ENCODE data around the gene MARCHF9.

The MARCHF9 gene

GRCh38 chr12:57724003-57724935 is 30.6 kb upstream of the MARCHF9 start:
- DNase-seq = no peak

GRCh38 chr12:57724936-57725740 is 29.8 kb upstream of the MARCHF9 start:
- no peak for DNase-seq

GRCh38 chr12:57725851-57726150 is 29.1 kb upstream of the MARCHF9 start:
- DNase-seq = no peak

DNA sequence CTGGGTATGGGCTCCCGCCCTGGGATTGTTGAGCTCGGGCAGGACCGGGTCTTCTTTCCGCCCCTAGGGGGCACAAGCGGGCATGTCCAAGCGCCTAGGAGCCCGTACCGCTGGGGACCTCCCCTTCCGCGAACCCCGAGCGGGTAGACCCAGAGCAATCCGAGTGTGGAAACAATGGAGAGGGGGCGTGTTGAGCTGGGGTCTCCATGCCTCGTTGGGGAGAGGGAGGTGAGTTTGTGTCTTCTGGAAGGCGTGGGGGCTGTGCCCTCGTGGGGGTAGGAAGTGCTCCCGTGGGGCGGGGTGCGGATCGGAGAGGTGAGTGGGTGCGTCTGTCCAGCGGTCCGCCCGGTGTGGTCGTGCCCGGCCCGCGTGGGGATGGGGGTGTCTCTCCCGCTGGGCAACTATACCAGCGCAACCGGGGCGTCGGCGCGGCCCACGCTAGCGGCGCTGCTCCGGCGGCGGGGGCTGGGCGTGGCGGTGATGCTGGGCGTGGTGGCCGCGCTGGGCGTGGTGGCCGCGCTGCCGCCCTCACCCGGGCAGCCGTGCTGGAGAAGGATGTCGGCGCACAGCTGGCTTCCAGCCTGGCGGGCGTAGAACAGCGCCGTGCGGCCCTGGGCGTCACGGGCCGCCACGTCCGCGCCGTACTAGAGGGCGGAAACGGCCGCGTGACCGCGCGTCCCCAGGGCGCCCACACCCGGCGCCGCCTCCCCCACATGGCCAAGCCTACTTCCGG is 28.6 kb upstream of the MARCHF9 start:
- peak in 1 of 2 donors; percentile 9 for DNase-seq

- no peak for DNase-seq
Measured at GRCh38 chr12:57726884-57727757, 27.8 kb upstream of the MARCHF9 start.

GRCh38 chr12:57727758-57728395 is 27.0 kb upstream of the MARCHF9 start:
- DNase-seq = no peak

DNA sequence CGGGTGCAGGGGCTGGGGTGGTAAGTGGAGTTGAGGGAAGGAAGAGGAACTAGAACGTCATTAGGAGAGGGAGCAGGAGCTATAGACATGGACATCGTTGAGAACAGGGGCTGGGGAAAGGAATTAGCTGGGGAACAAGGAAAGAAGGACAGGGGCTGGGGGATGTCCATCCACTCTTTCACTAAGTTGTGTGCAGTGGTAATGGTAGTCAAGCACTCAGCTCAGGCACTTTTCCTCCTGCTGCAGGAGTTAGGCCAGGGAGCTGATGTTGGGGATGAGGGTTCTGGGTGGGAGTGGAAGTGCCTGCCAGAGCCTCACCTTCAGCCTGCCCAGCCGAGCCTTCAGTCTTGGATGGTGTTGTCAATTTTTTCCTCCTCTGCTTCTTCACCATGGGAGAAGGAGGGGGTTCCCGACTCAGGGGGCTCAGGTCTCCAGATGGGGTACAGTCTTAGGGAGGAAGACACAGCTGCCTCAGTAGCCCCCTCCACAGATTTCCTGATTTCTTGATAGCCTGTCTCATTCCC is 25.5 kb upstream of the MARCHF9 start:
- DNase-seq = no peak

- no peak for DNase-seq
Measured at GRCh38 chr12:57730336-57731067, 24.4 kb upstream of the MARCHF9 start.

GRCh38 chr12:57731411-57732080 is 23.4 kb upstream of the MARCHF9 start:
- DNase-seq = no peak

DNA sequence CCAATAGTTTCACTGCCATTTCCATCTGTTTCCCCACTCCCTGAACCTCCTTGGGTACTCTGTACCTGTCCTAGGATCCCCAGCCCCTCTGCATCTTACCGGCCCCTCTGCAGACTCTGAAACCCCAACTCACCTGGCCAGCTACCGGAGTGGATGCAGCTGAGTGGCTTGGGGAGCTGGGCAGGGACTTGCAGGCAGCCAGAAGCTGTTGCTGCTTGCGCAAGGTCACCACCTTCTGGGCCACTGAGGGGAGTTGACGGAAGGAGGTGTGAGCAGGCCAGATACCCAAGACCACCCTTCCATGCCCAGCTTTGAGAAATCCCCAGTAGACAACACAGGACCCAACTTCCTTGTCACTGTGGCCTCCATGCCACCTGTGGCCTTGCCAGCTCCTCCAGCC is 22.6 kb upstream of the MARCHF9 start:
- DNase-seq = no peak

DNA sequence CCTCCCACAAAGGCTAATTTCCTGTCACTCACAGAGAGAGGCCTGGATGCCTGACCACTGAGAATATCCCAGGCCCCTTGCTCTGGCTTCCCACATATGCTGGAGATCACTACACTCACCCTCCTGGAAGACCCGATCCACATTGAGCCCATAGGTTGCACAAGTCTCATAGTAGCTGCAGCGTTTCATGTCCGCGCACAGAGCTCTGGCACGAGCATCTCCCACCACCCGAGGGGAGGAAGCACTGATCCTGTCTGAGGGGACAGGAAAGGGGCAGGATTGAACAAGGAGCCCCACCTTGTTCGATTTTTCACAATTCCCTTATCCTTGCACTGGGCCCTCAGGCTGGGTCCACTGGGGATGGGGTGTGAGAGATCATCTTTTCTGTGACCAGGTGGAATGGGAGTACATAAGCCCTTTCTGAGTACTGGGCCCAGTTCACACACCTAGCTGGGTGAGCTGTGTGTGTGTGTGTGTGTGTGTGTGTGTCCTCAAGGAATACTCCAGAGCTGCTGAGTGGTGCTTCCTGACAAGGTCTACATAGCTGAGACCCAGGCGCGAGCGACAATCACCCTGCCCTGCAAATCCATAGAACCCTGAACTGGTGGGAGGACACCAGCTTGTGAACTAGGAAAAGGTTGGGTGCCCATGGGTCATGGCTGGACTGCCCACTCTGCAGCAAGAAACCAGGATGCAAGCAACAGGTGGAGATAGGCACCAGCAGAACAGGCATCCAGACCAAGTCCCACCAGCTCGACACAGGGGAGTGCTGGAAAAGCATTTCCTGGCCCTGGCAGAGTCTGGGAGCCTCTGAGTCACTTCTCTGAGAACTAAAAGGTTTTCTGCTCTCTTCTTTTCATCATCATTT is 21.9 kb upstream of the MARCHF9 start:
- DNase-seq = no peak

DNA sequence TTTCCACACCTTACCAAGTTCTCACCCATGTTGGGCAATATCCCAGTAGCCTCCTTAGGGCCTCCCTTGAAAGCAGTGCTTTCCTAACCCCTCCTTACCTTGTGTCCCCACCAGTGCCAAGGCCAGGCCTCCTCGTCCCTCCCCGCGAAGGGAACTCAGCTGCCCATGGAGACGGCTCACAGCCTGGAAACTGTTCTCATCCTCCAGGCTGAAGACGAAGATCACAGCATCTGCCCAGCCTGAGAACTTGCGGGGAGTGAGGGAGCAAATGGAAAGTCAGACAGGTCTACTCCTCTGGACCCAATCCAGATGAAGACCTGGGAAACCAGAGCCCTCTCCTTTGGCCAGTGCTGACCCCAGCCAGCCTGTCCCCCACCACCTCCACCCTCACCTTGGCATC is 21.0 kb upstream of the MARCHF9 start:
- no peak for DNase-seq

DNA sequence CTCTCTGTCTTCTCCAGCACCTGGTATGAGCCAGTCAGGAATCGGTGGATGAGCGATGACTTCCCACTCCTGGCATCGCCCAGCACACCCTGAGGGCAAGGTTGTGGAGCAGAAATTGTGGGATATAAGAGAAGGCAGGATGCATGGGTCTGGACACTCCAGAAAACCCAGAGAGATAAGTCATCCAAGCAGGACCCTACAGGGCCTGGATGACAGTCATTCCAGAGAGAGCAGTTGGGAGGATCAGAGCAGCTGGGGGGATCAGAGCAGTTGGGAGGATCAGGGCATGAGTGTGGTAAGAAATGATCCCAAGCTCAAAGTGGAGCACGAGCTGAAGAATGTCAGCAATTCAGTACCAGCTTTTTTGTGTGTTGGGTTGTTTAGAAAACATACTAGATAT is 20.3 kb upstream of the MARCHF9 start:
- DNase-seq = no peak

- DNase-seq = no peak
Measured at GRCh38 chr12:57735198-57735855, 19.6 kb upstream of the MARCHF9 start.

GRCh38 chr12:57735952-57736740 is 18.8 kb upstream of the MARCHF9 start:
- no peak for DNase-seq

GRCh38 chr12:57736741-57737466 is 18.0 kb upstream of the MARCHF9 start:
- DNase-seq = no peak

Data from inflammatory macrophage (primary cell).